Ovary (tissue), 3 donors: ENCODE data around the gene RSPH6A.
A peak's percentile ranks its signal among the peaks of the same experiment; 100 is the strongest.

Source experiments
- CTCF ChIP-seq, 3 donors: fragments of 450-650 bp in 2 of 3; fragments of 200-600 bp in 1 of 3; IDR thresholded peaks; one replicate each; pipeline versions ENCODE4 v1.5.1 to v1.8.0; 2016 to 2022; ENCODE audit warnings: antibody characterized with exemption in 3 of 3, mild to moderate bottlenecking in 1 of 3
- POLR2A ChIP-seq: fragments of 450-650 bp; IDR thresholded peaks from one replicate; pipeline ENCODE4 v1.6.1; 2017; ENCODE audit warnings: antibody characterized with exemption, mild to moderate bottlenecking, moderate library complexity
- donor health status: DM: no; HTN: no; CAD: no.

- TF ChIP-seq CTCF (IDR thresholded peaks at IDR 0.05) (peak in 1 of 3 donors; percentile 29), POLR2A (no peak)
These were observed 48.9 kb upstream of the RSPH6A start, which contains the start of gene FOXA3 for GRCh38 chr19:45863840-45864628.
